GM21447 (cell line): ENCODE measurements around the gene ABCF1.

ENCODE experiments used
- ATAC-seq: cut with Tn5 transposase; IDR thresholded peaks from one replicate; pipeline ENCODE4 v1.9.1; 2021; ENCODE audit not compliant: unreplicated experiment

Gene ABCF1

DNA sequence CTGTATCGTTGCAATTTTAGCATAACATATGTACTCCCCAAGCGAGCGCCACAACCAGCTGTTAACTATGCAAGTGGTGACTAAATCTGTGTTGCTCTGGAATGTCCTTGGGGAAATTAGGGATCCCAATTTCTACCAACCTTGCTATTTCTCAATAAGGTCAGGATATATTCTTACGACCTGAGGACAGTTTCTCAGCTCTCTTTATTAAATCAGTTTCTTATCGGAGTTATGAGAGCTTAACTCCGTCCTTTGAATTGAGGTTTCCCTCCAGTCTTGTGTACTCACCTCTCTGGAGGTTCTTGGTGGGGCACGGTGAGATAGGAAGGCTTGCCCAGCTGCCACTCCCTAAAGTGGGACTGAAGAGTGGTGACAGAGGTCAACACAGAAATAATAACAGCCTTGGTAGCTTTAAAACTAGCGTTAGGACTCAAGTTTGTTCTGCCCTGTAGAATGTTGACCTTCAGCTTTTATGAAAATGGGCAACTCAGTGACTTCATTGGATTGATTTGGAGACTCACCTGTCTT lies 47.1 kb downstream of the ABCF1 start:
- ATAC-seq, result no peak

DNA sequence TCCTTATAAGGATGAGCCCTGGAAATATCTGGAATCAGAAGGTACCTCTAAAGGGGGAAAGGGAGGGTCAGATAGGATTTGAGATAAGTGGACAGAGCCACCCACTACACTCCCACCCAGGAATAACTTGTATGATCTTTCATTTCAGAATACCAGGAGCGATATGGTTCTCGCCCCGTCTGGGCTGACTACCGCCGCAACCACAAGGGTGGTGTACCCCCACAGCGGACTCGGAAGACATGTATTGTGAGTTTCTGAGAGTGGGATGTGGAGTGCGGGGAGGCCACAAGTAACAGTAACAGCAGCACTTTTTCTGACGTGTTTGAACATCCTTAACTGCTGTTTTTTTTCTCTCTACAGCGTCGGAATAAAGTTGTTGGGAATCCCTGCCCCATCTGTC lies 48.3 kb downstream of the ABCF1 start:
- no peak for ATAC-seq

DNA sequence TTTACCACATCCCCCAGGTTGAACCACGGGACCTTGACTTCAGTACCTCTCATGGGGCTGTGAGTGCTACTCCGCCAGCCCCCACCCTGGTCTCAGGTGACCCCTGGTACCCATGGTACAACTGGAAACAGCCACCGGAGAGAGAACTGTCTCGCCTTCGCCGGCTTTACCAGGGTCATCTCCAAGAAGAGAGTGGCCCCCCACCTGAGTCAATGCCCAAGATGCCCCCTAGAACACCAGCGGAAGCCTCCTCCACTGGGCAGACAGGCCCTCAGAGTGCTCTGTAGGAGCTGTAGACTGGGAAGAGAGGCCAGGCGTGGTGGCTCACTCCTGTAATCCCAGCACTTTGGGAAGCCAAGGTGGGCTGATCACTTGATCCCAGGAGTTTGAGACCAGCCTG lies 54.3 kb downstream of the ABCF1 start:
- ATAC-seq, result no peak

DNA sequence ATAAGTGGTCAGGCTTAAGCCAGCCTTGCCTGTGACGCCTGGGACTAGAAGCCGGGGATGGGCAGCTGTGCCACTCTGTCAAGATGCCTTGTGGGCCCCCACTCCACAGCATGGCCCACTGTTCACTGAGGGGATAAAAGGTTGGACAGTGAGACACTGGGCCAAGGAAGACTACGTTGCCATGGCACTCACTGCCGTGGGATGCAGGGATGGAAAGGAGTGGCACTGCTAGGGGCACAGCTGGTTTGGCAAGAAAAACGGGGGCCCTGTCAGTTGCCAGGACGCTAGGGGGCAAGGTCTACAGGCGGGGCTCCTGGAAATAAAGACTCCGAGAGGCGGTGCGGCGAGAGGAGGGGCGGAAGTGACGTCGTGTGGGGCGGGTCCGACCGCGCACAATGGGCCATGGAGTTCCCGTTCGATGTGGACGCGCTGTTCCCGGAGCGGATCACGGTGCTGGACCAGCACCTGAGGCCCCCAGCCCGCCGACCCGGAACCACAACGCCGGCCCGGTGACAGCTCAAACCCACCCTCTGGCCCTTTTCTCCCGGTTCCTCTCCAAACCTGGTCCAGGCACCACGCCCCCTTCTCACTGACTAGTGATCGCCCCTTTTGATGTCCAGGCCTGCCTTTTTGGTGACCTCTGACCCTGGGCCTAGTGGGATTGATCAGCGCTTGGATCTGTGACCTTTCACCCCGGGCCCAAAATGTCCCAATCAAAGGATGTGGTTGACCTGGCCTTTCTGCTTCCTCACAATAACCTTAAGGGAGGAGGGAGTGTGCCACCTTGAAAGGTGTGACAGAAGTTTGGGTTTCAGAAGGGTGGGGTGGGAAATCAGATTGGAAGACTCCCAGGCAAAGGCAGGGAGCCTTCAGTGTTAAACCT lies 55.5 kb downstream of the ABCF1 start, which contains the start of gene ATAT1:
Gene ATAT1 (plus strand): TSS at position 391 of the 883 bp plus-strand sequence.
- peak; percentile 90 for ATAC-seq

DNA sequence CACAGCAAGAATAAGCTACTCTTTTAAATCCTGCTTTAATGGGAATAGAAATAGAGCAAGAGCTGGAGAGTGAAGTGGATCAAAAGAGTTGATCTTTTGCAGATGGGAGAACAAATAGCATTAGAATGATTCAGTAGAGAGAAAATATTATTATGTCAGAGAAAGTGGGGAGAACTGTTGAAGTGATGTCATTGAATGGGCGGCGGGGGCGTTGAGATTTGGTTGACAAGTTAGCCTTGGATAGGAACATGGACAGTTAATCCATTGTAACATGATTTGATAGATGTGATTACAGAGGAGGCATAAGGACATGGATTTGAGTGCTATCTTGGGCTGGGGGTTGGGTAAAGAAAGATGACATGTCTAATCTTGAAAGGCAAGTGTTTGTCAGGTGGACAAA lies 64.6 kb downstream of the ABCF1 start:
- ATAC-seq, result no peak

DNA sequence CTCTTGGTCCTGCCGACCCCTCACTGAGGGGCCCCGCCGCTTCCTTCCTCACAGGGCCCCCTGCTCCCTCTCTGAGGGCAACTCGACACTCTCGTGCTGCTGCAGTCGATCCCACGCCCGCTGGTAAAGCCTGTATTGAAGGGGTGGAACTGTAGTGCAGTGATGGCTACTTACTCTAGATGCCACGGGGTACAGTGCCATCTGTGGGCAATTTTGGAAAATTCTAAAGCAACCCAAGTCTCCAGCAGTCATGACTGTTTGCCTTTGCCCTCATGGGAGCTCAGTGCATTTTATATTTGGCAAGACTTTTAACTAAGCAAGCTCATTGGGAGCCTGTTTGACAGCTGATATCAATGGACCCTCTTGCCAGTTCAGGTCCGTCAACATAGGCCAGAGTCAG lies 69.2 kb downstream of the ABCF1 start:
- ATAC-seq, result no peak

DNA sequence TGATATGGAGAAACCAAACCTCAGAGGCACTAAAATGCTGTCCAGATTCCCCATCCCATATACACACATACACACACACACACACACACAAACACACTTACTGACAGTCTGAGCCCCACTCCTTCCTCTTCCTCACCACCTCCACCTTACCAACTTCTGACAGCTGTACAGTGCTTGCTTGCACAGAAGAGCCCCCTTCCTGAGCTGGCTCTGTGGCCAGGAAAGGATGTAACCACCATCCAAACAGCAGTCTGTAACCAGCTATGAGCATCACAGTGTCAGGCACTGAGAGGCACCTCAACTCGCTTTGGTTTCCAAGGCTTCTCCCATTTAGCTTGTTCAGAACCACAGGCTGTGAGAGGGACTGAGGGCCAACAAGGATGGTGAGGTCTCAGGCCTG lies 69.8 kb downstream of the ABCF1 start:
- ATAC-seq, result no peak
